ENCODE data around the gene SLC12A1.
"Not testable (repeated sequence)": the region's sequence is repeated elsewhere in the genome, so short reads cannot be mapped to it uniquely, and the experiment has no call there.

Gene SLC12A1

GRCh38 chr15:48309740-48310139 is 103.6 kb downstream of the SLC12A1 start:
- DNase-seq (ENCODE audit: low read depth in 2 of 2): no peak

GRCh38 chr15:48313216-48313615 is 107.1 kb downstream of the SLC12A1 start:
- no peak for DNase-seq (ENCODE audit: low read depth in 2 of 2)

- DNase-seq (ENCODE audit: low read depth in 2 of 2): no peak
Observed at GRCh38 chr15:48315041-48315440, 108.9 kb downstream of the SLC12A1 start.

GRCh38 chr15:48317221-48317620 is 111.1 kb downstream of the SLC12A1 start:
- DNase-seq (ENCODE audit: low read depth in 2 of 2): no peak

GRCh38 chr15:48318131-48318530 is 112.0 kb downstream of the SLC12A1 start:
- no peak for DNase-seq (ENCODE audit: low read depth in 2 of 2)

- no peak for DNase-seq (ENCODE audit: low read depth in 2 of 2)
Observed at GRCh38 chr15:48323294-48323693, 117.2 kb downstream of the SLC12A1 start.

- no peak for DNase-seq (ENCODE audit: low read depth in 2 of 2)
Observed at GRCh38 chr15:48324949-48325348, 118.8 kb downstream of the SLC12A1 start.

- DNase-seq (ENCODE audit: low read depth in 2 of 2): no peak
Observed at GRCh38 chr15:48325400-48325799, 119.3 kb downstream of the SLC12A1 start.

GRCh38 chr15:48326180-48326579 is 120.1 kb downstream of the SLC12A1 start:
- not testable (repeated sequence) for DNase-seq (ENCODE audit: low read depth in 2 of 2)

- no peak for DNase-seq (ENCODE audit: low read depth in 2 of 2)
Observed at GRCh38 chr15:48330105-48330785, 124.1 kb downstream of the SLC12A1 start.

- peak; percentile 67 to 71 for DNase-seq (ENCODE audit: low read depth in 2 of 2)
Observed at GRCh38 chr15:48330855-48331795, 125.0 kb downstream of the SLC12A1 start, which contains the start of gene DUT. TSS of gene DUT (plus strand) at chr15:48331429. CDS start at chr15:48331516, 87 bp downstream.

- peak; percentile 45 to 59 for DNase-seq (ENCODE audit: low read depth in 2 of 2)
Observed at GRCh38 chr15:48331796-48332641, 125.9 kb downstream of the SLC12A1 start.

GRCh38 chr15:48332642-48333034 is 126.5 kb downstream of the SLC12A1 start:
- DNase-seq (ENCODE audit: low read depth in 2 of 2): no peak

GRCh38 chr15:48333540-48333939 is 127.4 kb downstream of the SLC12A1 start:
- no peak for DNase-seq (ENCODE audit: low read depth in 2 of 2)

GRCh38 chr15:48334260-48334659 is 128.2 kb downstream of the SLC12A1 start:
- DNase-seq (ENCODE audit: low read depth in 2 of 2): no peak

- no peak for DNase-seq (ENCODE audit: low read depth in 2 of 2)
Observed at GRCh38 chr15:48336940-48337339, 130.8 kb downstream of the SLC12A1 start.

- DNase-seq (ENCODE audit: low read depth in 2 of 2): no peak
Observed at GRCh38 chr15:48337607-48338006, 131.5 kb downstream of the SLC12A1 start.

- no peak for DNase-seq (ENCODE audit: low read depth in 2 of 2)
Observed at GRCh38 chr15:48340111-48340510, 134.0 kb downstream of the SLC12A1 start.

- DNase-seq (ENCODE audit: low read depth in 2 of 2): no peak
Observed at GRCh38 chr15:48343865-48344264, 137.8 kb downstream of the SLC12A1 start.

GRCh38 chr15:48345516-48345915 is 139.4 kb downstream of the SLC12A1 start:
- no peak for DNase-seq (ENCODE audit: low read depth in 2 of 2)

- no peak for DNase-seq (ENCODE audit: low read depth in 2 of 2)
Observed at GRCh38 chr15:48352474-48353072, 146.5 kb downstream of the SLC12A1 start.

Measured in stimulated activated CD8-positive, alpha-beta memory T cell treated with anti-CD3 and anti-CD28 coated beads, Interleukin-15, amount 100 ng/mL, for 48 hours (primary cell).